ENCODE measurements around the gene STING1.

DNA sequence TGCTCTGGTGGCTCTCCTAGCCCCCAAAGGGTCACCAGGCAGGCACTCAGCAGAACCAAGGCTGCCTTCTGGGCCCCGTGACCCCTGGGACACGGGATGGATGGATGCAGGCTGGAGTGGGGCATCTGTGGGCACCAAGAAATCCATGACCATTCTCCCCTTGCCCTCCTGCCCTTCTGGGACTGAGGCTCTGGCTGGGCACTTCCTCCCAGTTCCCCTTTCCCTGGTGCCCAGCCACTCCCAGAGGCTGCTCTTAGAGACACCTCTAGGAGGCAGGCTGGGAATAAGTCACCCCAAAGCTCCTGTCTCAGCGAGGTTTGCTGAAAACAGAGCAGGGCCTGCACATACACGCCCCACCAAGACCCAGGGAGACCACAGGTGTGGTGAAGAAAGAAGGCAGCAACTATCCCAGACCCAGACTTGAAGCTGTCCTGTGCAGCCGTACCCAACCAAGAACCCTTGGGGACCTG lies 943 bp downstream of the STING1 start:
- no peak for TF ChIP-seq CTCF (IDR thresholded peaks at IDR 0.05; ENCODE audit: insufficient read depth, low read length, poor library complexity, severe bottlenecking)
- no peak for TF ChIP-seq EZH2phosphoT487 (conservative IDR thresholded peaks at IDR 0.05; ENCODE audit: low read length)
